ENCODE measurements around the gene RNASE8. TPM values are rescaled to one million over a fixed set of nuclear protein-coding genes. Genes with fewer than 3 reads are reported as not detected.

RNASE8 gene
- total and polyA plus RNA-seq, 10 of the 15 experiments (the other 5 are each of a cell fraction or from before 2014, with no cell fraction given) = not detected

GRCh38 chr14:21090940-21091663, 33.5 kb downstream of the RNASE8 start:
- ATAC-seq (no peak), FAIRE-seq (no peak), DNase-seq (ENCODE audit: low read depth, low spot score) (no peak)
- Histone ChIP-seq H3K9me3 (replicated peaks; ENCODE audit: control insufficient read depth, insufficient read depth, low read length) (no peaks in the 10 kb centered on the region), H2AFZ (ENCODE audit: control insufficient read depth, low read depth, low read length) (no peak overlapping the region), H3K4me3 (no peak overlapping the region), H3K4me1 (ENCODE audit: control insufficient read depth, insufficient read depth, low read length) (no peaks in the 10 kb centered on the region), H3K27ac (ENCODE audit: control insufficient read depth, insufficient read depth) (no peak overlapping the region), H3K36me3 (ENCODE audit: control insufficient read depth in 2 of 2, insufficient read depth in 2 of 2, low read length in 1 of 2) (no peaks in the 10 kb centered on the region), H3K4me2 (ENCODE audit: control insufficient read depth, insufficient read depth) (no peak overlapping the region), H3K79me2 (ENCODE audit: control insufficient read depth, insufficient read depth, low read length) (no peaks in the 10 kb centered on the region), H3K9ac (ENCODE audit: control insufficient read depth, insufficient read depth, low read length) (no peak overlapping the region), H3K27me3 (replicated peaks in 1 of 2; ENCODE audit: control insufficient read depth in 2 of 2, insufficient read depth in 2 of 2, low read length in 1 of 2) (no peaks in the 10 kb centered on the region), H4K20me1 (ENCODE audit: control insufficient read depth, insufficient read depth) (no peaks in the 10 kb centered on the region)
- no TSS peak for BruUV-seq (replicated peaks)
- ChIA-PET POLR2A (no interaction called here), SMC1A (ENCODE audit: uncharacterized antibody, unreplicated experiment) (interaction anchor here (1.5 to 2.9 kb wide), 5 partner anchors 10 to 77 kb away, joined by 4 to 28 read pairs (median 7); partner anchors contain the start of gene TMEM253), RAD21 (ENCODE audit: unreplicated experiment) (interaction anchor here (1.9 to 3.2 kb wide), 4 partner anchors 12 to 76 kb away, joined by 11 to 51 read pairs (median 24); partner anchors contain the start of genes ARHGEF40 and TMEM253), CTCF (interaction anchor here (0.6 to 6.9 kb wide), 12 partner anchors 13 to 78 kb away, joined by 3 to 194 read pairs (median 29); partner anchors contain the start of genes ARHGEF40 and TMEM253)
- intact Hi-C loops (cut with micrococcal nuclease; ENCODE audit: unreplicated experiment) = no loop called here
- in situ Hi-C loops (cut with MboI) = no loop called here
- TF ChIP-seq GABPA (IDR thresholded peaks at IDR 0.05; ENCODE audit: low read depth) = no peak
- no peak for TF ChIP-seq ZBTB4 (CRISPR knock-in tag; IDR thresholded peaks at IDR 0.05)
- TF ChIP-seq JUND (IDR thresholded peaks at IDR 0.05; ENCODE audit: low read depth, low read length) = no peak
- TF ChIP-seq TARDBP (IDR thresholded peaks at IDR 0.05; ENCODE audit: borderline replicate concordance) = no peak
- no peak for TF ChIP-seq KDM1A (IDR thresholded peaks at IDR 0.05; ENCODE audit: borderline replicate concordance)
- 71% methylated on average over 31 of the region's 45 CpGs for WGBS (ENCODE audit: insufficient coverage, insufficient replicate concordance, low lambda C conversion rate, missing lambda C conversion rate)

Measured in GM12878 (cell line).